HEK293 (cell line): ENCODE measurements around the gene TTC22.

Source experiments
- CTCF ChIA-PET: fragments of 350-600 bp; formaldehyde crosslinking; extraction: SDS; loops from one replicate; lab custom pipeline; 2021; ENCODE audit warnings: antibody characterized with exemption; lab: Yijun Ruan, JAX
- POLR2A ChIA-PET: fragments of 300-600 bp; formaldehyde crosslinking; extraction: SDS; loops from one replicate; lab custom pipeline; 2020; ENCODE audit warnings: antibody characterized with exemption, inconsistent platforms; lab: Yijun Ruan, JAX
- H3K27ac ChIP-seq: fragments of 200-500 bp; sonication (Bioruptor generic); 2 replicates; pipeline ENCODE4 v1.5.1; 2014; ENCODE audit warnings: low read depth, low read length, control low read depth, inconsistent platforms; ENCODE audit errors: extremely low read depth
- H3K36me3 ChIP-seq, 2 experiments: fragments of 200-500 bp in 1 of 2; sonication (Bioruptor generic) in 1 of 2; 1 replicate in 1 of 2; 2 replicates in 1 of 2; pipeline ENCODE4 v1.5.1; 2014 to 2017; ENCODE audit warnings: inconsistent platforms in 2 of 2, low read length in 2 of 2; ENCODE audit not compliant: control insufficient read depth in 2 of 2, insufficient read depth in 1 of 2
- H3K4me1 ChIP-seq: fragments of 200-500 bp; sonication (Bioruptor generic); 2 replicates; pipeline ENCODE4 v1.5.1; 2014; ENCODE audit warnings: mild to moderate bottlenecking, low read length, inconsistent platforms; ENCODE audit not compliant: control insufficient read depth, insufficient read depth
- H3K4me3 ChIP-seq: 2 replicates; pipeline ENCODE4 v1.5.1; 2011; ENCODE audit warnings: low read depth, mild to moderate bottlenecking, control low read depth, low read length, moderate library complexity
- H3K9me3 ChIP-seq: fragments of 200-500 bp; sonication (Bioruptor generic); 2 replicates; pipeline ENCODE4 v1.5.1; 2014; ENCODE audit warnings: low read depth, low read length, inconsistent platforms; ENCODE audit not compliant: control insufficient read depth, insufficient read depth
- BCL6B ChIP-seq: fragments of 450-650 bp; formaldehyde crosslinking; IDR thresholded peaks from 2 replicates; pipeline ENCODE4 v1.5.1; 2017; ENCODE audit warnings: missing biosample characterization, missing genetic modification characterization
- ELK4 ChIP-seq: IDR thresholded peaks from 2 replicates; pipeline ENCODE4 v1.6.1; 2011; ENCODE audit warnings: mild to moderate bottlenecking, low read depth, low read length, borderline replicate concordance
- GLIS1 ChIP-seq: fragments of 450-650 bp; formaldehyde crosslinking; IDR thresholded peaks from 2 replicates; pipeline ENCODE4 v1.5.1; 2016; ENCODE audit warnings: missing biosample characterization, missing genetic modification characterization
- INSM2 ChIP-seq: fragments of 450-650 bp; formaldehyde crosslinking; IDR thresholded peaks from 2 replicates; pipeline ENCODE4 v1.5.1; 2016; ENCODE audit warnings: missing biosample characterization, missing genetic modification characterization
- SCRT1 ChIP-seq: fragments of 450-650 bp; formaldehyde crosslinking; IDR thresholded peaks from 2 replicates; pipeline ENCODE4 v1.5.1; 2016; ENCODE audit warnings: missing biosample characterization, missing genetic modification characterization, borderline replicate concordance
- SP2 ChIP-seq: fragments of 450-650 bp; formaldehyde crosslinking; IDR thresholded peaks from 2 replicates; pipeline ENCODE4 v1.5.1; 2016; ENCODE audit warnings: missing biosample characterization, missing genetic modification characterization
- ZFHX2 ChIP-seq: fragments of 450-650 bp; formaldehyde crosslinking; conservative IDR thresholded peaks from 2 replicates; pipeline ENCODE4 v1.5.1; 2016; ENCODE audit warnings: missing biosample characterization, missing genetic modification characterization
- ZIC2 ChIP-seq: fragments of 450-650 bp; formaldehyde crosslinking; IDR thresholded peaks from 2 replicates; pipeline ENCODE4 v1.5.1; 2016; ENCODE audit warnings: missing biosample characterization, missing genetic modification characterization
- ZNF157 ChIP-seq: fragments of 450-650 bp; formaldehyde crosslinking; IDR thresholded peaks from 2 replicates; pipeline ENCODE4 v1.5.1; 2016; ENCODE audit warnings: missing biosample characterization, missing genetic modification characterization
- ZNF169 ChIP-seq: fragments of 450-650 bp; formaldehyde crosslinking; IDR thresholded peaks from 2 replicates; pipeline ENCODE4 v1.5.1; 2016; ENCODE audit warnings: missing biosample characterization, missing genetic modification characterization
- ZNF548 ChIP-seq: fragments of 450-650 bp; formaldehyde crosslinking; IDR thresholded peaks from 2 replicates; pipeline ENCODE4 v1.5.1; 2016; ENCODE audit warnings: missing biosample characterization, missing genetic modification characterization
- ZNF596 ChIP-seq: fragments of 450-650 bp; IDR thresholded peaks from 2 replicates; pipeline ENCODE4 v1.5.0; 2018; ENCODE audit warnings: missing biosample characterization, mild to moderate bottlenecking, missing genetic modification characterization, moderate library complexity
- ZNF626 ChIP-seq: fragments of 450-650 bp; sonication (Bioruptor Pico); formaldehyde crosslinking; IDR thresholded peaks from 2 replicates; pipeline ENCODE4 v1.5.1; 2018; ENCODE audit warnings: missing biosample characterization, missing genetic modification characterization, inconsistent platforms
- ZNF837 ChIP-seq: fragments of 450-650 bp; formaldehyde crosslinking; IDR thresholded peaks from 2 replicates; pipeline ENCODE4 v1.5.1; 2016; ENCODE audit warnings: missing biosample characterization, missing genetic modification characterization
- TF ChIP-seq, protein P1 (sequence below): fragments of 450-650 bp; formaldehyde crosslinking; conservative IDR thresholded peaks from 2 replicates; pipeline ENCODE4 v1.5.1; 2016; ENCODE audit warnings: low read depth, missing biosample characterization, missing genetic modification characterization

The TTC22 gene

DNA sequence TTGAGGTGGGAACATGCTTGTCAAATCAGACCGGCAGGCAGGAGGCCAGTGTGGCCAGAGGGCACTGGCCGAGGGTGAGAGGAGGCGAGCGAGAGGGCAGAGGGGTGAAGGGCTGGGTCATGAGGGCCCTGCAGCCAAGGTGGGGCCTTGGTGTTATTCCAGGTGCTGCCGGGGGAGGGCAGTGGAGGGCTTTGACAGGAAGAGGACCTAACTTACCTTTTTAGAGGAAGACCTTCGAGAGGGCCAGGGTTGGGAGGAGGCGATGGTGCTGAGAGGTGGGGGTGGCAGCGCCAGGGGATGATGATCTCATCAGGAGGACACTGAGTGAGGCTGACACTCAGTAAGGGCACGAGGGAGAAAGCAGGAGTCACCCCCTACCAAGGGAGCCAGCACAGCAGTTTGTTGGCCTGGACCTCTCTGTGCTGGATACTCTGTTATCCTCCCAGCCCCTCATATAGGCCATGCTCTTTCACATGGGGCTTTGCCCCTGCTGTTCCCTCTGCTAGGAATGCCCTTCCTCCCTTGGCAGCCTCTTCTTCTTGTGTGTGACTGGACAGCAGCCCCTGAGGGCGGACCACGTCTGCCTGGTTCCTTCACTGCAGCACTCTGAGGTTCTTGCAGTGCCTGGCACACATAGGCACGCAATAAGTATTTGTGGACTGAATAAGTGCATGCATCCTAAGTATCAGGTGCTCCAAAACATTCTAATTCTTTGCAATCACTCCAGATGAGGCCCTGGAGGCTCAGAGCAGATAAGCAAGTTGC, 7.5 kb upstream of the TTC22 start:
- POLR2A ChIA-PET, result interaction anchor here (0.6 kb wide), 1 partner anchor 320 kb away, joined by 3 read pairs; no protein-coding TSS in a partner anchor
- no peak overlapping the region for H3K27ac ChIP-seq
- TF ChIP-seq BCL6B (tag by site-specific recombination) (no peak), ZNF548 (no peak), ZFHX2 (tag by site-specific recombination) (0 out of 2 replicates have a peak, but pooled peaks have one; percentile 8), ZNF837 (tag by site-specific recombination) (no peak), GLIS1 (peak; percentile 32; the same call in 1 of the 2 replicates), INSM2 (no peak), ZIC2 (tag by site-specific recombination) (no peak)
- TF ChIP-seq, protein P1, sequence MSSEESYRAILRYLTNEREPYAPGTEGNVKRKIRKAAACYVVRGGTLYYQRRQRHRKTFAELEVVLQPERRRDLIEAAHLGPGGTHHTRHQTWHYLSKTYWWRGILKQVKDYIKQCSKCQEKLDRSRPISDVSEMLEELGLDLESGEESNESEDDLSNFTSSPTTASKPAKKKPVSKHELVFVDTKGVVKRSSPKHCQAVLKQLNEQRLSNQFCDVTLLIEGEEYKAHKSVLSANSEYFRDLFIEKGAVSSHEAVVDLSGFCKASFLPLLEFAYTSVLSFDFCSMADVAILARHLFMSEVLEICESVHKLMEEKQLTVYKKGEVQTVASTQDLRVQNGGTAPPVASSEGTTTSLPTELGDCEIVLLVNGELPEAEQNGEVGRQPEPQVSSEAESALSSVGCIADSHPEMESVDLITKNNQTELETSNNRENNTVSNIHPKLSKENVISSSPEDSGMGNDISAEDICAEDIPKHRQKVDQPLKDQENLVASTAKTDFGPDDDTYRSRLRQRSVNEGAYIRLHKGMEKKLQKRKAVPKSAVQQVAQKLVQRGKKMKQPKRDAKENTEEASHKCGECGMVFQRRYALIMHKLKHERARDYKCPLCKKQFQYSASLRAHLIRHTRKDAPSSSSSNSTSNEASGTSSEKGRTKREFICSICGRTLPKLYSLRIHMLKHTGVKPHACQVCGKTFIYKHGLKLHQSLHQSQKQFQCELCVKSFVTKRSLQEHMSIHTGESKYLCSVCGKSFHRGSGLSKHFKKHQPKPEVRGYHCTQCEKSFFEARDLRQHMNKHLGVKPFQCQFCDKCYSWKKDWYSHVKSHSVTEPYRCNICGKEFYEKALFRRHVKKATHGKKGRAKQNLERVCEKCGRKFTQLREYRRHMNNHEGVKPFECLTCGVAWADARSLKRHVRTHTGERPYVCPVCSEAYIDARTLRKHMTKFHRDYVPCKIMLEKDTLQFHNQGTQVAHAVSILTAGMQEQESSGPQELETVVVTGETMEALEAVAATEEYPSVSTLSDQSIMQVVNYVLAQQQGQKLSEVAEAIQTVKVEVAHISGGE (tag by site-specific recombination), result no peak
- no peaks in the 10 kb centered on the region for H3K9me3 ChIP-seq
- no peaks in the 10 kb centered on the region for H3K4me1 ChIP-seq
- no peaks in the 10 kb centered on the region for H3K36me3 ChIP-seq
- no peak overlapping the region for H3K4me3 ChIP-seq
- CTCF ChIA-PET, result interaction anchor here (0.5 to 2.1 kb wide), 13 partner anchors 10 to 1323 kb away, joined by 3 to 12 read pairs (median 4); no protein-coding TSS in a partner anchor

DNA sequence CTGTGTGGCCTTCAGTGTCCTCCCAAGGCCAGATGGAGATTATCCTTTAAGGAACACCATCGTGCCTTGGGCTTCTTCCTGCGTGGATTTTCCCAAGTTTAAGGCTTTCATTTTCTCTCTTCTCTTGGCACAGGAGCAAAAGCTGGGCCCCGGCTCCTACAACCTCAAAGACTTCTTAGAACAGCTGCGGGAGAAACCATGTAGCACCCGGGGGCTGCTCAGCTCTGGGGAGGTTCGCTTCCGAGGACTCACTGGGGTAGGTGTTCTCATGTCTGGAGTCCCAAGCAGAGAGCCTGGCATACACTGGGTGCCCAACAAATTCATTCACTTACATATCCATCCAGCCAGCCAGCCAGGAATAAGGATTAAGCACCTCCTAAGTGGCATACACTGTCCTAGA, 6.6 kb upstream of the TTC22 start:
- POLR2A ChIA-PET, result no interaction called here

More for the DNA sequence above, 6.6 kb upstream of the TTC22 start:
- H3K4me3 ChIP-seq, result no peak overlapping the region
- TF ChIP-seq ZNF596 (tag by site-specific recombination) (no peak), ZNF157 (tag by site-specific recombination) (no peak), ELK4 (no peak), ZNF169 (tag by site-specific recombination) (no peak), ZNF626 (tag by site-specific recombination) (no peak), SCRT1 (tag by site-specific recombination) (no peak), SP2 (no peak)
- TF ChIP-seq, all 188 proteins: peak for 0
- Histone ChIP-seq H3K4me1 (no peaks in the 10 kb centered on the region), H3K27ac (no peak overlapping the region), H3K9me3 (no peaks in the 10 kb centered on the region), H3K36me3 (no peaks in the 10 kb centered on the region)
- CTCF ChIA-PET, result interaction anchor here (0.6 to 2.9 kb wide), 5 partner anchors 10 to 102 kb away, joined by 3 to 7 read pairs (median 4); no protein-coding TSS in a partner anchor
